GM18526 (cell line): ENCODE results near the gene ZNF81.

Experiments used
- POLR2A ChIP-seq: IDR thresholded peaks from 3 replicates; pipeline ENCODE4 v1.6.1; 2011; ENCODE audit not compliant: insufficient read length; ENCODE audit errors: extremely low read depth

ZNF81 gene

DNA sequence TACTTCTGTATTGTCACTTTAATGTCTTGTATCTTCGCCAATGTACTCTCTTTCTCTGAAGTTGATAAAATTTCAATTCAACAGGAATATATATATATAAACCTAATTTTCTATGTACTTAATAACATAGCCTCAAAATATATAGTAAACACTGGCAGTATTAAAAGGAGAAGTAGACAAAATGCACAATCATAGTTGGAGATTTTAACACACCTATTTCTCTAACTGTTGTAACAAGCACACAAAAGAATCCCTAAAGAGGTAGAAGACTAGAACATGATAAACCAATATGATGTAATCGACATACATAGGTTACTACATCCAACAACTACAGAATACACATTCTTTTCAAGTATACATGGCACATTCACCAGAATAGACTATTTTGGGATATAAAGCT lies 65.5 kb downstream of the ZNF81 start:
- no peak for TF ChIP-seq POLR2A

DNA sequence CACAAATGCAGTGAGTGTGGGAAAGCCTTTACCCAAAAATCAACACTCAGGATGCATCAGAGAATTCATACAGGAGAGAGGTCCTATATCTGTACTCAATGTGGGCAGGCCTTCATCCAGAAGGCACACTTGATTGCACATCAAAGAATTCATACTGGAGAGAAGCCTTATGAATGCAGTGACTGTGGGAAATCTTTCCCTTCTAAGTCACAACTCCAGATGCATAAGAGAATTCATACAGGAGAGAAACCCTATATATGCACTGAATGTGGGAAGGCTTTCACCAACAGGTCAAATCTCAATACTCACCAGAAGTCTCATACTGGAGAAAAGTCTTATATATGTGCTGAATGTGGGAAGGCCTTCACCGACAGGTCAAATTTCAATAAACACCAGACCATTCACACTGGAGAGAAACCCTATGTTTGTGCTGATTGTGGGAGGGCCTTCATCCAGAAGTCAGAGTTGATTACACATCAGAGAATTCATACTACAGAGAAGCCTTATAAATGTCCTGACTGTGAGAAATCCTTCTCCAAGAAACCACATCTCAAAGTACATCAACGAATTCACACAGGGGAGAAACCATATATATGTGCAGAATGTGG lies 79.3 kb downstream of the ZNF81 start:
- TF ChIP-seq POLR2A = no peak

DNA sequence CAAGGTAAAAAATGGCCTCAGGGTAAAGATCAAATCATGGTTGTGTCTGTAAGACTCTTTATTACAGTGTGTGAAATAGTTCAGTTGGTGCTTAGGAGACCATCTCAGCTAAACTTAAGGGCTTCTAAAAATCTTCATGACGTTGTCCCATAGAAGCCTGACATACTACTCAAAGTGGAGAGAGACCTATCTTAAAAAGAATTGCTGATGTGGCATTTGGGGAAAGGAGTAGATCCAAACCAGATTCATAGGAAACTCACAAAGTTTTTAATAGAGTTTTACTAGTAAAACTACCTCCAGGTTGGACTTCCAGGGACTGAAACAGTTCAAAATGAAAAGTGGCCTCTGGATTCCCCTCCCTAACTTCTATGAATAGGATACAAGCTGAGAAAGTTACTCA lies 81.6 kb downstream of the ZNF81 start:
- no peak for TF ChIP-seq POLR2A

DNA sequence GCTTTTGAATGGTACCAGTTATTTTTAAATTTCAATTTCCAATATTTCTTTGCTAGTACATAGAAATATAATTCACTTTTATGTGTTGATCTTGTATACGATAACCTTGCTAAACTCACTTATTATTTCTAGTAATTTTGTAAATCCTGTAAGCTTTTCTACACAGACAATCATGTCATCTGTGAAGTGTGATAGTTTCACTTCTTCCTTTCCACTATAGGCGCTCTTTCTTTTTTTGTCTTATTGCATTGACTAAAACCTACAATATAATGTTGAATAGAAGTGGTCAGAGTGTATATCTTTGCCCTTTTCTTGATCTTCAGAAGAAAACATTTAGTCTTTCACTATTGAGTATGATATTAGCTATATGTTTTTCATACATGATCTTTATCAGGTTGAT lies 90.5 kb downstream of the ZNF81 start:
- no peak for TF ChIP-seq POLR2A

GRCh38 chrX:47933946-47934345 lies 97.2 kb downstream of the ZNF81 start:
- no peak for TF ChIP-seq POLR2A

DNA sequence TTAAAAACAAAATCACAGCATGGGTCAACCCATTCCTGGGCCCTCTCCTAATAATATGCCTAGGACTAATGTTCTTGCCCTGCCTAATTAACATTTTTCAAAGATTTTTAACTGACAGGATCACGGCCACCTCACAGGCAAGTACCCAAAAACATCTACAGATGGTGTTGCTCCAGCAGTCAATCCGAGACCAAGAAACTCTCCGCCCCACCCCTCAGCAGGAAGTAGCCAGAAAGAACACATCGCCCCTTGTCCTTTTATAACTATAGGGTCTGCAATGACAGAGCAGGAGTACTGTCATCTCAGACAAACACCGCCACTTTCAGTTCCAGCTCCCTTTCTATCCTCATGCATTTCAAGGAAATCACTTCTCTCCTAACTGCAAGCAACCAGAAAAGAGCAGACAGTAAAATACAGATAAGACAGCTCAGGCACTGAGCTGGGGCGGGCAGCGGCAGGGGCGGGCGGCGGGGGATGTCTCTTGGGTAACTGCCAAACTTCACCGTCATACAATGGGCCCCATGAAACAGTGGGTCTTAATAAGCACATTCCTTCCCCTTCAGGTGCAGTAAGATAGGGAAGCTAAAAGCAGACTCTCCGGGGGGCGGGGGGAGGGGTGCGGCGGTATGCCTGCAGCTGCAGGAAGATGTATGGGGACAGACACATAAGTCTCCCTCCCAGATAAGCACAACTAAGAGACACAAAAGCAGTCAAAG lies 99.7 kb downstream of the ZNF81 start:
- no peak for TF ChIP-seq POLR2A

GRCh38 chrX:47936940-47937317 lies 100.2 kb downstream of the ZNF81 start:
- TF ChIP-seq POLR2A = no peak

DNA sequence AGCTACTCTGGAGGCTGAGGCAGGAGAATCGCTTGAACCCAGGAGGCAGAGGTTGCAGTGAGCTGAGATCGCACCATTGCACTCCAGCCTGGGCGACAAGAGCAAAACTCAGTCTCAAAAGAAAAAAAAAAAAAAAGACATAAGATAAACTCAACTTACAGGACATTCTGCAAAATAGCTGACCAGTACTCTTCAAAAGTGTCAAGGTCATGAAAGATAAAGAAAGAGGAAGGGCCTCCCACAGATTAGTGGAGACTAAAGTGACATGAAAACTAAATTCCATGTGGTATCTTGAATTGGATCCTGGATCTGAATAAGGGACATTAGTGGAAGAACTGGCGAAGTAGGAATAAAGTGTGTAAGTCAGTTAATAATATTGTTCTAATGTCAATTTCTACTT lies 103.7 kb downstream of the ZNF81 start:
- TF ChIP-seq POLR2A = no peak

GRCh38 chrX:47941423-47941822 lies 104.7 kb downstream of the ZNF81 start:
- no peak for TF ChIP-seq POLR2A

GRCh38 chrX:47956016-47956415 lies 119.3 kb downstream of the ZNF81 start:
- TF ChIP-seq POLR2A = no peak

GRCh38 chrX:47958761-47959342 lies 122.2 kb downstream of the ZNF81 start:
- TF ChIP-seq POLR2A = no peak

- TF ChIP-seq POLR2A = no peak
These were observed 123.7 kb downstream of the ZNF81 start for GRCh38 chrX:47960406-47960805.
